ENCODE measurements around the gene C4BPB. TPM values are rescaled to one million over a fixed set of nuclear protein-coding genes. Genes with fewer than 3 reads are reported as not detected.

The C4BPB gene
- total RNA-seq, 1 experiment from 2014 or later, result 7.5 TPM

- H3K4me3 Mint-ChIP-seq (ENCODE audit: low read depth, unreplicated experiment), result no peak overlapping the region
- H3K27ac Mint-ChIP-seq (ENCODE audit: unreplicated experiment), result no peak overlapping the region
- no TSS peak for BruUV-seq (replicated peaks)
- DNase-seq, result no peak
- CTCF ChIA-PET, result no interaction called here
- intact Hi-C loops (cut with micrococcal nuclease; ENCODE audit: unreplicated experiment), result no loop called here
- no peak for TF ChIP-seq CTCF (IDR thresholded peaks at IDR 0.05; ENCODE audit: unreplicated experiment)
- H3K9me3 Mint-ChIP-seq (ENCODE audit: low read depth, unreplicated experiment), result no peaks in the 10 kb centered on the region
- H3K4me1 Mint-ChIP-seq (ENCODE audit: low read depth, unreplicated experiment), result peaks cover 7% of the 10 kb centered on the region
- H3K36me3 Mint-ChIP-seq (ENCODE audit: insufficient read depth, unreplicated experiment), result no peaks in the 10 kb centered on the region
- H3K27me3 Mint-ChIP-seq (ENCODE audit: unreplicated experiment), result no peaks in the 10 kb centered on the region
These were observed 20.3 kb downstream of the C4BPB start for GRCh38 chr1:207109004-207109403.

GRCh38 chr1:207112616-207113296 is 24.1 kb downstream of the C4BPB start:
- no peak overlapping the region for H3K4me3 Mint-ChIP-seq (ENCODE audit: low read depth, unreplicated experiment)
- no peak overlapping the region for H3K27ac Mint-ChIP-seq (ENCODE audit: unreplicated experiment)
- no peak for TF ChIP-seq CTCF (IDR thresholded peaks at IDR 0.05; ENCODE audit: unreplicated experiment)
- no peaks in the 10 kb centered on the region for H3K27me3 Mint-ChIP-seq (ENCODE audit: unreplicated experiment)
- H3K4me1 Mint-ChIP-seq (ENCODE audit: low read depth, unreplicated experiment), result no peaks in the 10 kb centered on the region
- H3K36me3 Mint-ChIP-seq (ENCODE audit: insufficient read depth, unreplicated experiment), result no peaks in the 10 kb centered on the region
- no peaks in the 10 kb centered on the region for H3K9me3 Mint-ChIP-seq (ENCODE audit: low read depth, unreplicated experiment)
- DNase-seq, result no peak
- intact Hi-C loops (cut with micrococcal nuclease; ENCODE audit: unreplicated experiment), result no loop called here
- CTCF ChIA-PET, result no interaction called here
- BruUV-seq (replicated peaks), result no TSS peak

- Mint-ChIP-seq H3K9me3 (ENCODE audit: low read depth, unreplicated experiment) (no peaks in the 10 kb centered on the region), H3K36me3 (ENCODE audit: insufficient read depth, unreplicated experiment) (no peaks in the 10 kb centered on the region), H3K27me3 (ENCODE audit: unreplicated experiment) (no peaks in the 10 kb centered on the region), H3K4me1 (ENCODE audit: low read depth, unreplicated experiment) (no peaks in the 10 kb centered on the region), H3K27ac (ENCODE audit: unreplicated experiment) (no peak overlapping the region), H3K4me3 (ENCODE audit: low read depth, unreplicated experiment) (no peak overlapping the region)
- CTCF ChIA-PET, result no interaction called here
- intact Hi-C loops (cut with micrococcal nuclease; ENCODE audit: unreplicated experiment), result no loop called here
- TF ChIP-seq CTCF (IDR thresholded peaks at IDR 0.05; ENCODE audit: unreplicated experiment), result no peak
- BruUV-seq (replicated peaks), result no TSS peak
- DNase-seq, result no peak
These were observed 26.6 kb downstream of the C4BPB start for GRCh38 chr1:207115269-207115668.

- Mint-ChIP-seq H3K4me3 (ENCODE audit: low read depth, unreplicated experiment) (no peak overlapping the region), H3K9me3 (ENCODE audit: low read depth, unreplicated experiment) (peaks cover 8% of the 10 kb centered on the region), H3K36me3 (ENCODE audit: insufficient read depth, unreplicated experiment) (no peaks in the 10 kb centered on the region), H3K4me1 (ENCODE audit: low read depth, unreplicated experiment) (no peaks in the 10 kb centered on the region), H3K27me3 (ENCODE audit: unreplicated experiment) (no peaks in the 10 kb centered on the region), H3K27ac (ENCODE audit: unreplicated experiment) (no peak overlapping the region)
- no peak for TF ChIP-seq CTCF (IDR thresholded peaks at IDR 0.05; ENCODE audit: unreplicated experiment)
- BruUV-seq (replicated peaks), result no TSS peak
- DNase-seq, result no peak
- CTCF ChIA-PET, result no interaction called here
- intact Hi-C loops (cut with micrococcal nuclease; ENCODE audit: unreplicated experiment), result no loop called here
These were observed 35.7 kb downstream of the C4BPB start for GRCh38 chr1:207124389-207124788.
